Measurements from ENCODE around the gene POU2F3.

DNA sequence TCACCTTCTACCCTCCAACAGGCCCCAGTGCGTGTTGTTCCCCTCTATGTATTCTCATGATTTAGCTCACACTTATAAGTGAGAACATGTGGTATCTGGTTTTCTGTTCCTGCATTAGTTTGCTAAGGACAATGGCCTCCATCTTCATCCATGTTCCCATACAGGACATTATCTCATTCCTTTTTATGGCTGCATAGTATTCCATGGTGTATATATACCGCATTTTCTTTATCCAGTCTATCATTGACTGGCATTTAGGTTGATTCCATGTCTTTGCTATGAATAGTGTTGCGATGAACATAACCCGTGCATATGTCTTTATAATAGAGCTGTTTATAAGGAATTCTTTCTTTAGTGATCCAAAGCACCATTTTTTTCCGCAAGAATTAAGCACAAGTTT, 56.6 kb downstream of the POU2F3 start:
- TF ChIP-seq CTCF (IDR thresholded peaks at IDR 0.05; ENCODE audit: control extremely low read depth in 1 of 3, insufficient read depth in 1 of 3, low read depth in 1 of 3, low read length in 3 of 3) (no peak), EP300 (IDR thresholded peaks at IDR 0.05; ENCODE audit: borderline replicate concordance in 1 of 2, low read depth in 2 of 2, low read length in 2 of 2) (no peak), SP2 (IDR thresholded peaks at IDR 0.05; ENCODE audit: low read length) (no peak), POLR2A (IDR thresholded peaks at IDR 0.05; ENCODE audit: control extremely low read depth in 1 of 2, low read depth in 2 of 2, low read length in 2 of 2) (no peak)
